Stimulated activated memory B cell treated with anti-CD40 and anti-IgM and Interleukin-4, amounts not matched to agents 10 μg/mL and 1 μg/mL and 100 μg/mL, for 72 hours (primary cell): ENCODE measurements around the gene MGAT4D.
A peak's percentile ranks its signal among the peaks of the same experiment; 100 is the strongest.
"Not testable (repeated sequence)": the region's sequence is repeated elsewhere in the genome, so short reads cannot be mapped to it uniquely, and the experiment has no call there.

ENCODE experiments used
- ATAC-seq: fragments of 150-1000 bp; cut with Tn5 transposase; 2 replicates; pipeline ENCODE4 v1.10.0; 2021
- H3K27ac Mint-ChIP-seq: one replicate; pipeline ENCODE4 v1.8.0; 2022; ENCODE audit warnings: mild to moderate bottlenecking, mixed read lengths
- H3K27me3 Mint-ChIP-seq: one replicate; pipeline ENCODE4 v1.8.0; 2022; ENCODE audit warnings: mixed read lengths
- H3K36me3 Mint-ChIP-seq: one replicate; pipeline ENCODE4 v1.8.0; 2022; ENCODE audit warnings: mixed read lengths
- H3K4me1 Mint-ChIP-seq: one replicate; pipeline ENCODE4 v1.8.0; 2022; ENCODE audit warnings: mixed read lengths
- H3K4me3 Mint-ChIP-seq: one replicate; pipeline ENCODE4 v1.8.0; 2022; ENCODE audit warnings: mild to moderate bottlenecking, moderate library complexity, mixed read lengths
- H3K9me3 Mint-ChIP-seq: one replicate; pipeline ENCODE4 v1.8.0; 2022; ENCODE audit warnings: mixed read lengths

MGAT4D gene

DNA sequence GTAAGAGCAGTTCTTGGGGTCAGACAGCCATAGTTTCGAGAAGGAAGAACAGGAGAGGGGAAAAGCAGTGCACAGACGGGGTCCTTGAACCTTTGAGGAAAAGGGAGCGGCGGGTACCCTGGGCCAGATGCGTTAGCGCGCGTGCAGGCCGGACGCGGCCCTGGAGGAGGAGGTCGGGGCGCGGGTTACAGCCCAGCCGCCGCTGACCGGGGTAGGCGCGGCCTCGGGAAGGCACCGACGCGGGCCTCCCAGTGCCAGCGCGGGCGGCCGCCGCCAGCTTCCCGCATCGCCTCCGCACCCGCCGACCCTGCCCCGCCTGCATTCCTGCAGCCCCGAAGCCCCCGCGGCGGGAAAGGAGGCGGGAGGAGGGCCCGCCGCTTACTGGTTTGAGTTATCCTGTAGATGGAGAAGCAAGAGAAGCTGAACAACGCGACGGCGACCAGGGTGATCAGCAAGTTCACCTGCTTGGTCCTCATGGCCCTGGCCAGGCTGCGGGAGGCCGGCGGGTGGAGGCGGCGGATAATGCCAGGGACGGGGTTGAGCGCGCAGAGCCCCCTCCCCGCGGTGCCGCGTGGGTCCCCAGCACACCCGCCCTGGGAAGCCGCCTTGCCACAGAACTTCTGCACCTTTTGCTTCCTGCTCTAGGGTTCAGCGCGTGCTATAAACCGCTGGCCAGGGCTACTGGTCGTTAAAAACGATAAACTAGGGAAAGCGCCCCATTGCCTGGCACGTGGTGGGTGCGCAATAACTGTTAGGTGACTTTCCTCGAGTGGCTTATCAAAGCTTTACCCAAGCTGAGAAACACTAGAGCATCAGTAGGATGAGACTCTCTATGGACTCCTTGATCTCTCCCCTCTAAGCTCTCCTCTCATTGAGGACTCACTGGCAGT, at the start of gene MGAT4D:
MGAT4D (minus strand) TSS at position 547 of the 890 bp plus-strand sequence; CDS start at position 476, 71 bp downstream.
- peak within 1 kb of the TSS; percentile 42 for H3K4me3 Mint-ChIP-seq
- peaks cover 64% of the 10 kb centered on the region for H3K27me3 Mint-ChIP-seq
- peak; percentile 27 for ATAC-seq
- H3K9me3 Mint-ChIP-seq, result no peaks in the 10 kb centered on the region
- H3K4me1 Mint-ChIP-seq, result peaks cover 5% of the 10 kb centered on the region
- H3K36me3 Mint-ChIP-seq, result no peaks in the 10 kb centered on the region
- H3K27ac Mint-ChIP-seq, result no peak within 1 kb of the TSS

DNA sequence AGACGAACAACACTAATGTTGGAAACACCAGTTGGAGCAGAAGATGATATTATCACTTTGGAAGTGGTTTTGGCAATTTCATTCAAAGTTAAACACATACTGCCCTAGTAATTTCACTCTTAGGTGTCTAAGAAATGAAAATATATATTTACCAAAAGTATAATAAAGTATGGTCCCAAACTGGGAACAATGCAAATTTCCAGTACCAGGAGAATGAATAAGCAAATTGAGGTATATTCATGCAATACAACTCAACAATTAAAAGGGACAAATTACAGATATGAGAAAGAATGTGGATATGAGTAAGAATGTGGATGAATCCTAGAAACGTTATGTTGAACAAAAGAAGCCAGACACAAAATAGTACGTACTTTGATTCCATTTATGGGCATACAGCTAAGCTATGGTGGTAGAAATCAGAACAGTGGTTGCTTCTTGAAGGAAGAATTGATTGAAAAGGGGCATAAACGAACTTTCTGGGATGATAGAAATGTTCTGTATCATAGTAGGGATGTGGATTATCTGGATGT, 35.9 kb upstream of the MGAT4D start:
- Mint-ChIP-seq H3K4me1 (peaks cover 7% of the 10 kb centered on the region), H3K27ac (no peak overlapping the region), H3K4me3 (no peak overlapping the region), H3K36me3 (peaks cover 38% of the 10 kb centered on the region), H3K27me3 (no peaks in the 10 kb centered on the region), H3K9me3 (no peaks in the 10 kb centered on the region)
- no peak for ATAC-seq

DNA sequence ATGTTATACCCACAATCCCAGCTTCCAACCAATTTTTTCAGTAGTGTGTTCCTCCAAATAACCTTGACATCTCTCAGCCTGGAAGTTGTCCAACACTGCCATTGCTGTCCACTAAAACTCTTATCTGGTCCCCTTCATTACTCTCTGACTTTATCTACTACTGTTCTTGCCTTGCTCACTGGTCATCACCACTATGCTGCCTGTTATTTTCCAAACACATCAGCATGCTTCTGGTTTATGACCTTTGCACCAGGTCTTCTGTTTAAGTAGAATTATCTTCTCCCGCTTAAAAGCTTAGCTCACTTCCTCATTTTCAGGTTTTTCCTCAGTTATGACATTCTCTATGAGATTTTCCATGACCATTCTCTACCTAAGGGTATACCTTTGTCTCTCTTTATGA, 31.3 kb upstream of the MGAT4D start:
- H3K4me1 Mint-ChIP-seq, result peaks cover 12% of the 10 kb centered on the region
- H3K36me3 Mint-ChIP-seq, result peaks cover 21% of the 10 kb centered on the region
- no peak overlapping the region for H3K4me3 Mint-ChIP-seq
- H3K27ac Mint-ChIP-seq, result no peak overlapping the region
- no peaks in the 10 kb centered on the region for H3K9me3 Mint-ChIP-seq
- no peaks in the 10 kb centered on the region for H3K27me3 Mint-ChIP-seq
- no peak for ATAC-seq

DNA sequence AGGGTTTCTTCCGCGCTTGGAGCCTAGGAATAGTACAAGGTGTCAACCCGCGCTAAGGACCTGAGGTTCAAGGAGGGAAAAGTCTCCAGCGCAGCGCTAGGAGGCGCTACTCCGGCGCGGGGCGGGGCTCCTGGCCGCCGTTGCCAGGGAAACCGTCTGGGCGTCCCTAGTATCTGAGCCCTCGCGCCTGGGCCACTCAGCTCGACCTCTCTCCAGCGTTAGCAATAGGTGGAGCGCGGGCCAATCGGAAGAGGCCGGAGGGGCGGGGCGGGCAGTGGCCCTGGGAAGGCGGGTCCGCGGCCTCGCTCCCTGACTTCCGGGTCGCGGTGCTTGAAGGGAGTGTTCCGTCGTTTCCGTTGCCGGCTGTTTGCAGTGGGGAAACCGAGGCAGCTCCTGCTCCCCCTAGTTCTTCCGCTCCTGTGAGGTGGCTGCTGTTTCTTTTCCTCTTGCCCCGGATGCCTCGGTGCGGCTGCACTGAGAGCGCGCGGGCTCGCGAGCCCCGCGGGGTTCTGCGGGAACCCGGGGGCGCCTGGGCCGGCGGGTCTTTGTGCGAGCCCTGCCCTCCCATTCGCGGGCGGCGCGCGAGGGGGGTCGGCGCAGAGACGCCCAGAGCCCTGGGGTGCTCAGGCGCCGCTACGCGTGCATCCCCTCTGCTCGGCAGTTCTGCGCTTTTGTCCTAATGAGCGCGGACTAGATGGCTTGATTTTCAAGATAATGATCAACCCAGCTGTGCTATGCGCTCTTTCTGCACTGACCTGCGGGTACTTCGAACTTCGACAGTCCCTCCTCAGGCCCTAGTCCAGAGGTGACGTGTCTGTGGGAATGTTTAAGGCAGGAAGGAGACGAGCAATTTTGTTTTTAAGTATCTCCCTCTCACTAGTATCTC, 26.0 kb upstream of the MGAT4D start, which contains the start of gene ELMOD2:
ELMOD2 (plus strand) TSS at position 312 of the 886 bp plus-strand sequence. CDS start 1,261 bp downstream, outside the sequence.
- peak within 1 kb of the TSS; percentile 87 for H3K4me3 Mint-ChIP-seq
- H3K9me3 Mint-ChIP-seq, result no peaks in the 10 kb centered on the region
- H3K4me1 Mint-ChIP-seq, result peaks cover 13% of the 10 kb centered on the region
- peak within 1 kb of the TSS; percentile 80 for H3K27ac Mint-ChIP-seq
- ATAC-seq, result peak; percentile 100
- no peaks in the 10 kb centered on the region for H3K27me3 Mint-ChIP-seq
- peaks cover 9% of the 10 kb centered on the region for H3K36me3 Mint-ChIP-seq

DNA sequence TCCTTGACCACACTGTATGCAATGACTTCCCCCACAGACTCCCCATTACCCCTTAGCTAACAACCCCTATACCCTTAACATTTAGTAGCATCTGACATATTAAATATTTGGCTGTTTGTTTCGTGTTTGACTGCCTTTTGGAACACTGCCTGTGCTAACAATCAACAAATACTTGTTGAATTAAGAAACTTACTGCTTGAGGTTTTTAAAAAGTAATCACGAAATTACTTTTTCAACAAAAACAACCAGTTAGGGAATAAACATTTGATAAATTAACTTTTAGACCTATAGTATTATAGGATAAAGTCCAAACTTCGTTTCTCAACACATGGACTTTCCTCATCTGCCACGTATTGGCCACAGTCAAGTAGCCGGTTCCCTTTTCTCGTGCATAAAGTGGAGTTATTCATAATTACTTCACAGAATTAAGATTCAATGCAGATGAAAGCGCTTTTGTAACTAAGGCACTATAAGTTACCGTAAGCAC, 25.3 kb upstream of the MGAT4D start:
- peak overlapping the region; percentile 87 for H3K4me3 Mint-ChIP-seq
- H3K27me3 Mint-ChIP-seq, result no peaks in the 10 kb centered on the region
- peak overlapping the region; percentile 80 for H3K27ac Mint-ChIP-seq
- peaks cover 9% of the 10 kb centered on the region for H3K36me3 Mint-ChIP-seq
- peak; percentile 32 for ATAC-seq
- no peaks in the 10 kb centered on the region for H3K9me3 Mint-ChIP-seq
- H3K4me1 Mint-ChIP-seq, result peaks cover 13% of the 10 kb centered on the region

DNA sequence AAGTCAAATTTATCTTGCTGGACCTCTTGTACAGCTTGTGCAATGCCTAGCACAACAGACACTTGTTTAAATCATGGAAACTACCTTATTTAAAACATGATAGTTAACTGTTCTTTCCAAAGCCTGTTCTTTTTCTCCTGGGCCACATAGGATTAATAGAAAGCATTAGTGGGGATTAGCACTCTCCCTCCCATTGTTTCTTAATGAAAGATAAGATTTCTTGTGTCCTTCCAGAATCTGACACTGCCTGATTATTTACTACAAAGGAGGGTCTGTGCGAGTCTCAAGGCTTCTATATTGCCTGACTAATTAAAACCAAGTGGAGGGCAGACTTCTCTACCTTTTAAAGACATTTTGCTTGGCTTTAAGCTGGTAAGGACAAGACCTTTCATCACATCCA, 17.3 kb upstream of the MGAT4D start:
- Mint-ChIP-seq H3K36me3 (no peaks in the 10 kb centered on the region), H3K27me3 (peaks cover 36% of the 10 kb centered on the region), H3K4me3 (no peak overlapping the region), H3K9me3 (no peaks in the 10 kb centered on the region), H3K27ac (no peak overlapping the region), H3K4me1 (no peaks in the 10 kb centered on the region)
- ATAC-seq, result no peak

DNA sequence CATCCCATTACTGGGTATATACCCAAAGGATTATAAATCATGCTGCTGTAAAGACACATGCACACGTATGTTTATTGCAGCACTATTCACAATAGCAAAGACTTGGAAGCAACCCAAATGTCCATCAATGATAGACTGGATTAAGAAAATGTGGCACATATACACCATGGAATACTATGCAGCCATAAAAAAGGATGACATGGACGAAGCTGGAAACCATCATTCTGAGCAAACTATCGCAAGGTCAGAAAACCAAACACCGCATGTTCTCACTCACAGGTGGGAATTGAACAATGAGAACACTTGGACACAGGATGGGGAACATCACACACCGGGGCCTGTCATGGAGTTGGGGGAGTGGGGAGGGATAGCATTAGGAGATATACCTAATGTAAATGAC, 15.7 kb upstream of the MGAT4D start:
- H3K4me1 Mint-ChIP-seq, result not testable (repeated sequence)

DNA sequence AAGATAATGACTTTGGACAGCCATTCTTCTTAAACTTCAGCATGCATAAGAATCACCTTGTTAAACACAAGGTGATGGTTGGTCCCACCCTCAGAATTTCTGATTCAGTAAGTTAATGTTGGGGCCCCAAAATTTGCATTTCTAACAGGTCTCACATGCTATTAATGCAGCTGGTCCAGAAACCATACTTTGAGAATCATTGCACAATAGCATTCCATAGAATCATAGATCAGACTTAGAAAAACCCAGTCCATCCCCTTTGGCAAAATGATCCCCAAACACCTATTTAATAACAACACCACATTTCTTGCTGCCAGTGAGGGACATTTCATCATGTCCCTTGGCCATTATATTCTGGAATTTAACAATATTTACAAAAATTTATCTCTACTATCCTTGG, 6.2 kb upstream of the MGAT4D start:
- no peak overlapping the region for H3K4me3 Mint-ChIP-seq
- peaks cover 72% of the 10 kb centered on the region for H3K27me3 Mint-ChIP-seq
- H3K9me3 Mint-ChIP-seq, result no peaks in the 10 kb centered on the region
- no peaks in the 10 kb centered on the region for H3K36me3 Mint-ChIP-seq
- ATAC-seq, result no peak
- H3K27ac Mint-ChIP-seq, result no peak overlapping the region
- no peaks in the 10 kb centered on the region for H3K4me1 Mint-ChIP-seq

More for the DNA sequence above, 15.7 kb upstream of the MGAT4D start:
- peaks cover 53% of the 10 kb centered on the region for H3K27me3 Mint-ChIP-seq
- H3K27ac Mint-ChIP-seq, ATAC-seq, H3K36me3 Mint-ChIP-seq, H3K9me3 Mint-ChIP-seq, H3K4me3 Mint-ChIP-seq: not testable (repeated sequence)

DNA sequence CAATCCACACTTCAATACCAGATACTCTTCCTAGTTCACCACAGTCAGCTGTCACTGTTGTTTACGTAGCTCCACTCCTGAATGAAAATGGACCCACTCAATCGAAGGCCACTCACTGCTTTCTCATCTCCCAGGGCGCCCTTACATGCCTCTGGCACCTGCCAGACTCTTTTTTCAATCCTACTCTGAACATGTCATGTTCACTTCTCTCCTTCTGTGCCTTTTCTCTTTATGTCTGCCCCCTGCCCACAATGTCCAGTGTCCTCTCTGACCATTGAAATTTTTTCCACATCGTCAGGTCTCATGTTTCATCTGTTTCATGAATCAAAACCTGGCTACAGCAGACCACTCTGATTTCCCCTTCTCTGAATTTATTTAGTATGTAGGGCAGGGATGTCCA, 1.3 kb upstream of the MGAT4D start:
- H3K36me3 Mint-ChIP-seq, result no peaks in the 10 kb centered on the region
- no peak for ATAC-seq
- H3K27me3 Mint-ChIP-seq, result peaks cover 70% of the 10 kb centered on the region
- H3K4me3 Mint-ChIP-seq, result no peak overlapping the region
- H3K27ac Mint-ChIP-seq, result no peak overlapping the region
- no peaks in the 10 kb centered on the region for H3K9me3 Mint-ChIP-seq
- peaks cover 5% of the 10 kb centered on the region for H3K4me1 Mint-ChIP-seq

DNA sequence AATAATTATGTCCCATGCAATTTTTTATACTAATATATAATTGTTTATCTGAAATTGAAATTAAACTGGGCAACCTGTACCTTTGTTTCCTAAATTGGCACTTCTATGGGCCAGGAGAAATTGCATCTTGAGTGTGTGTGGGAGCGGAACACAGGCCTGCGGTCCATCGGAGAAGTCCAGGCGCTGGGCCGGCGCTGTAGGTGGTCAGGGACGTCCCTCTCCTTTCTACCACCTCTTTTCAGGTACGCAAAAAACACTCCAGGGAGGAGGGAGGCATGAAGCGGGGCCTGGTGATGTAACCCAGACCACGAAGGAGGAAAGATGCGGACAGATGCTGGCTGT, 717 bp downstream of the MGAT4D start:
- peaks cover 60% of the 10 kb centered on the region for H3K27me3 Mint-ChIP-seq
- H3K27ac Mint-ChIP-seq, result no peak overlapping the region
- ATAC-seq, result no peak
- H3K9me3 Mint-ChIP-seq, result no peaks in the 10 kb centered on the region
- peak overlapping the region; percentile 42 for H3K4me3 Mint-ChIP-seq
- no peaks in the 10 kb centered on the region for H3K36me3 Mint-ChIP-seq
- H3K4me1 Mint-ChIP-seq, result peaks cover 5% of the 10 kb centered on the region

DNA sequence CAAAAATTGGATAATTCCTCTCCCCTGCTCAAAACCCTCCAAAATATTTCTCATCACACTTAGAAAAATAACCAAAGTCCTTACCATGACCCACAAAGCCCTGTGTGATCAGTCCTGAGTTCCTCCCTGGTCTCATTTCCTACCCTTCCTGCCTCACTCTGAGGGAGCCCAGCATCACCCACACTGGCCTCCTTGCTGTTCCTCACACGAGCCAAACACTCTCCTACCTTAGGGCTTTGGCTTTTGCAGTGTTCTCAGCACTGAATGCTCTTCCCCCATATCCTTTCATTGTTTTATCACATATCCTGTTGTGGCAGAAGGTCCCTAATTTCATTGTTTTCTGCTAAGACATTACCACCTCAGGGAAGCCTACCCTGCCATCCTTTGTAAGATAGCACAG, 12.2 kb downstream of the MGAT4D start:
- no peak overlapping the region for H3K27ac Mint-ChIP-seq
- no peaks in the 10 kb centered on the region for H3K27me3 Mint-ChIP-seq
- H3K36me3 Mint-ChIP-seq, result no peaks in the 10 kb centered on the region
- no peak overlapping the region for H3K4me3 Mint-ChIP-seq
- ATAC-seq, result peak; percentile 24
- H3K9me3 Mint-ChIP-seq, result peaks cover 13% of the 10 kb centered on the region
- no peaks in the 10 kb centered on the region for H3K4me1 Mint-ChIP-seq

DNA sequence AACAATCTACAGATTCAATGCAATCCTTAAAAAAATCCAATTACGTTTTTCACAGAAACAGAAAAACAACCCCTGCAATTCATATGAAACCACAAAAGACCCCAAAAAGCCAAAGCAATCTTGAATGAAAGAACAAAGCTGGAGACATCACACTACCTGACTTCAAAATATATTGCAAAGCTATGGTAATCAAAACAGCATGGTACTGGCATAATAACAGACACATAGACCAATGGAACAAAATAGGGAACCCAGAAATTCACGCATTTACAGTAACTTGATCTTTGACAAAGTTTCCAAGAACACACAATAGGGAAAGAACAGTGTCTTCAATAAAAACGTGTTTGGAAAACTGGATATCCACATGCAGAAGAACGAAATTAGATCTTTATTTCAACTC, 14.6 kb downstream of the MGAT4D start:
- peaks cover 2% of the 10 kb centered on the region for H3K27me3 Mint-ChIP-seq
- no peak overlapping the region for H3K27ac Mint-ChIP-seq
- no peak overlapping the region for H3K4me3 Mint-ChIP-seq
- peaks cover 13% of the 10 kb centered on the region for H3K9me3 Mint-ChIP-seq
- H3K36me3 Mint-ChIP-seq, result no peaks in the 10 kb centered on the region
- ATAC-seq, result no peak
- H3K4me1 Mint-ChIP-seq, result no peaks in the 10 kb centered on the region

DNA sequence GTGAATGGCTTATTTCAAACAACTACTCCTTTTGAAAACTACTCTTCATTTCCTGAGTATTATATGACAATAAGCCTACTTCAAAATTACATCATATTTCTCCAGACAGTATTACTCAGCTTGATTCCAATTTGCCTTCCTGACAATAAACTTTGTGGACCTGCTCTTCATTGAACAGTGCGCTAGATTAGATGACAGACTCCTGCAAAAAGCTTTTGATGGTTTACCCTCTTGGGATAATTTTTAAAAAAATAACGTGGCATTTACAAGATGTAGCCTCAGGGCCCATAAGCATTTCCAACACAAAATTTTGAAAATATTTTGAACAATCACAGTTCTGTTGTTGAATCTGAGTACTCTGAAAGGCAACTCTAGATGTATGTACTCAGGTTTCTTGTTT, 25.9 kb downstream of the MGAT4D start:
- ATAC-seq, result no peak
- Mint-ChIP-seq H3K27ac (no peak overlapping the region), H3K4me3 (no peak overlapping the region), H3K36me3 (no peaks in the 10 kb centered on the region), H3K4me1 (no peaks in the 10 kb centered on the region), H3K27me3 (peaks cover 57% of the 10 kb centered on the region), H3K9me3 (peaks cover 3% of the 10 kb centered on the region)

DNA sequence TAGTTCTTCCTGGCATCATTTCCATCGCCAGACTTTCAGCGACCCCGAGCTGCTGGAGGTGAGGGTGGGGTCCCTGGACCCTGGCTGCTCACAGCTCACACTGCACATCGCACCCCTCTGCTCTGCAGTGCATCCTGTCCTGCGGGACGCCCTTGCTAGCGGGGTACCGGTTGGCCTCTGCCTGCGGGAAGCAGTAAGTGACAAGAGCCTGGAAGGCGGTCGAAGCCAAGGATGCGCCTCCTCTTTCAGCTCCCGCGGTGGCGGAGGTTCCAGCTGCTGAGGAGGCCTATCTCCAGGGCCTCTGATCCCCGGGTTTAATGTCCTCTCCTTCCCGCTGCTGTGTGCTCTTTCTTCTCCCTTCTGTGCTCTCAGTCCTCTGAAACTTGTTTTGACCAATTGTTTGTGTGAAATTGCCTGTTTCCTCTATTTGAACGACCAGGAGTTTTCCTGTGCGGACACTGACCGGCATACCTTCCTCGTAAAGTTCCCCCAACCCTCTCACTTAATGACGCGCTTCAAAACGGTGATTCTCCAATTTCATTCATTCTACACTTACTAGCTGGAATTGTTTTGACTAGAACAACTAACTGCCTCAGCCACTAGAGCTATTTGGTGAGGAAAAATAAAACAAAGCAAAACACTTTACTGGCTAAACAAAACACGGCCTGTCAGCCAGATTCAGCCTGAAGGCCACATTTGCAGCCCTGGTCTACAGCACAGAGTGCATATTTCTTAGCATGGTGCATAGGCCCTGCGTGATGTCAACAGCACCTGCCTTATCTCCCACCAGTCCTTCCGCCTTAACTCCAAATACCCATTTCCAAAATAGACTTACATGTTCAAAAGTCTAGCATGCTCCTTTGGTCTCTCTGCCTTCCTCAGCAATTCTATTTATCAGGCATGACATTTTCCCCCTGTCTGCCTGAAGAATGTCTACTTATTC, 28.0 kb downstream of the MGAT4D start:
- no peaks in the 10 kb centered on the region for H3K36me3 Mint-ChIP-seq
- no peak for ATAC-seq
- H3K27ac Mint-ChIP-seq, result no peak overlapping the region
- H3K9me3 Mint-ChIP-seq, result peaks cover 3% of the 10 kb centered on the region
- H3K4me3 Mint-ChIP-seq, result no peak overlapping the region
- peaks cover 44% of the 10 kb centered on the region for H3K27me3 Mint-ChIP-seq
- H3K4me1 Mint-ChIP-seq, result no peaks in the 10 kb centered on the region
